Endothelial cell of umbilical vein (primary cell): ENCODE measurements around the gene PLD4. TPM values are rescaled to one million over a fixed set of nuclear protein-coding genes. Genes with fewer than 3 reads are reported as not detected.

Source experiments
- BruUV-seq: library from RNA; stranded (reverse); fragments of 400-500 nt; replicated peaks from 2 replicates; lab custom pipeline; 2021; lab: Mats Ljungman, UMichigan
- CTCF ChIA-PET: fragments of 300-600, 350-600 bp; sonication (Branson Sonifier 250); formaldehyde crosslinking; loops from one replicate; lab custom pipeline; 2021; ENCODE audit warnings: antibody characterized with exemption, inconsistent platforms; lab: Charles Lee
- POLR2A ChIA-PET: fragments of 300-600, 350-600 bp; sonication (Branson Sonifier 250); formaldehyde crosslinking; loops from one replicate; lab custom pipeline; 2021; ENCODE audit warnings: antibody characterized with exemption, inconsistent platforms; lab: Charles Lee
- DNase-seq: peaks from one replicate; pipeline ENCODE4 v3.0.0-alpha.2; 2011; ENCODE audit warnings: low read depth, low spot score
- FAIRE-seq: peaks from 2 replicates; lab custom pipeline; 2011; peaks lifted over from hg19 to GRCh38; lab: Jason Lieb, UNC
- H2AFZ ChIP-seq: 2 replicates; pipeline ENCODE4 v1.6.0; 2012; ENCODE audit warnings: low read depth, low read length, control low read depth, inconsistent platforms
- H3K27ac ChIP-seq: 2 replicates; pipeline ENCODE4 v1.5.1; 2011; ENCODE audit warnings: low read depth, mild to moderate bottlenecking, control low read depth, low read length, moderate library complexity; ENCODE audit not compliant: insufficient read depth
- H3K27me3 ChIP-seq, 2 experiments: 2 replicates each; pipeline versions ENCODE4 v1.6.0 to v1.6.1; 2011; ENCODE audit warnings: low read length in 2 of 2, mixed read lengths in 1 of 2; ENCODE audit not compliant: control insufficient read depth in 2 of 2, insufficient read depth in 2 of 2
- H3K36me3 ChIP-seq, 2 experiments: 2 replicates in 1 of 2; 3 replicates in 1 of 2; pipeline ENCODE4 v1.5.1; 2011; ENCODE audit warnings: low read length in 2 of 2, mild to moderate bottlenecking in 1 of 2, moderate library complexity in 1 of 2; ENCODE audit not compliant: control insufficient read depth in 2 of 2, insufficient read depth in 2 of 2; ENCODE audit errors: extremely low read depth in 1 of 2
- H3K4me1 ChIP-seq: 3 replicates; pipeline ENCODE4 v1.5.1; 2011; ENCODE audit warnings: mild to moderate bottlenecking, low read length; ENCODE audit not compliant: control insufficient read depth, insufficient read depth; ENCODE audit errors: extremely low read depth
- H3K4me2 ChIP-seq: 2 replicates; pipeline ENCODE4 v1.6.1; 2011; ENCODE audit warnings: low read length, control low read depth, mixed read lengths; ENCODE audit not compliant: insufficient read depth
- H3K4me3 ChIP-seq, 3 experiments: fragments of 200-600 bp in 1 of 3; sonication (generic), shearing (Covaris generic) in 1 of 3; replicated peaks in 1 of 3; 2 replicates each; pipeline ENCODE4 v1.5.1; 2011 to 2016; ENCODE audit warnings: control low read depth in 3 of 3, low read length in 3 of 3, mild to moderate bottlenecking in 2 of 3, inconsistent platforms in 1 of 3, low read depth in 1 of 3, moderate library complexity in 1 of 3; ENCODE audit not compliant: insufficient read depth in 1 of 3
- H3K79me2 ChIP-seq: 2 replicates; pipeline ENCODE4 v1.6.0; 2012; ENCODE audit warnings: low read length, inconsistent platforms; ENCODE audit not compliant: control insufficient read depth, insufficient read depth
- H3K9ac ChIP-seq: replicated peaks from 2 replicates; pipeline ENCODE3; 2011; ENCODE audit warnings: low read length, control low read depth; ENCODE audit not compliant: insufficient read depth; ENCODE audit errors: extremely low read depth
- H3K9me1 ChIP-seq: replicated peaks from 3 replicates; pipeline ENCODE4 v1.6.0; 2011; ENCODE audit warnings: mild to moderate bottlenecking, low read length; ENCODE audit not compliant: control insufficient read depth, insufficient read depth; ENCODE audit errors: extremely low read depth
- H3K9me3 ChIP-seq: replicated peaks from 2 replicates; pipeline ENCODE4 v1.5.1; 2012; ENCODE audit warnings: low read length, inconsistent platforms; ENCODE audit not compliant: control insufficient read depth, insufficient read depth
- H4K20me1 ChIP-seq: replicated peaks from 2 replicates; pipeline ENCODE3; 2011; ENCODE audit warnings: mild to moderate bottlenecking, low read length; ENCODE audit not compliant: control insufficient read depth, insufficient read depth; ENCODE audit errors: extremely low read depth
- EZH2 ChIP-seq: IDR thresholded peaks from 2 replicates; pipeline ENCODE4 v1.6.1; 2012; ENCODE audit warnings: borderline replicate concordance, low read depth, mild to moderate bottlenecking, moderate library complexity, low read length, inconsistent platforms; ENCODE audit not compliant: severe bottlenecking
- FOS ChIP-seq: IDR thresholded peaks from 2 replicates; pipeline ENCODE4 v1.6.1; 2011; ENCODE audit warnings: mild to moderate bottlenecking, low read length, moderate library complexity, borderline replicate concordance; ENCODE audit not compliant: insufficient read depth
- GATA2 ChIP-seq: IDR thresholded peaks from 2 replicates; pipeline ENCODE4 v1.7.0; 2011; ENCODE audit warnings: low read depth, mild to moderate bottlenecking, moderate library complexity, mixed read lengths, low read length; ENCODE audit not compliant: insufficient read length, insufficient read depth
- JUN ChIP-seq: IDR thresholded peaks from 2 replicates; pipeline ENCODE4 v1.6.1; 2011; ENCODE audit warnings: borderline replicate concordance, low read depth; ENCODE audit not compliant: insufficient read length, insufficient read depth
- MAX ChIP-seq: IDR thresholded peaks from 2 replicates; pipeline ENCODE4 v1.6.1; 2011; ENCODE audit not compliant: insufficient read depth, insufficient read length
- MYC ChIP-seq: IDR thresholded peaks from one replicate; pipeline ENCODE4 v1.6.1; 2011; ENCODE audit warnings: mild to moderate bottlenecking, low read depth, low read length
- POLR2A ChIP-seq: IDR thresholded peaks from 2 replicates; pipeline ENCODE4 v1.6.1; 2012; ENCODE audit warnings: low read depth, mild to moderate bottlenecking, control low read depth, low read length
- POLR2AphosphoS5 ChIP-seq: IDR thresholded peaks from 2 replicates; pipeline ENCODE4 v1.6.1; 2012; ENCODE audit warnings: low read depth, mild to moderate bottlenecking, control low read depth, low read length, moderate library complexity; ENCODE audit not compliant: insufficient read depth
- dilution Hi-C: fragments of 300-500 bp; cut with MboI; formaldehyde crosslinking; loops from one replicate; pipeline ENCODE4 v1.15.0; 2019; ENCODE audit warnings: low sequenced_read_pairs; ENCODE audit not compliant: extremely low pct_ligation_motif_present
- intact Hi-C: fragments of 100-400 bp; cut with micrococcal nuclease; formaldehyde crosslinking; loops from one replicate; pipeline ENCODE4 v1.10.0; 2022
- polyA plus RNA-seq, 4 experiments: library from polyadenylated mRNA; depleted of rRNA in 3 of 4; stranded (reverse) in 3 of 4; unstranded in 1 of 4; fragments of >200 nt; gene quantifications; 2 replicates each; pipeline versions ENCODE4 v1.2.1 to v1.2.3, GENCODE V29; 2011 to 2012; ENCODE audit warnings: missing spikeins in 1 of 4
- total RNA-seq: library from RNA; stranded (reverse); gene quantifications from 2 replicates; pipeline ENCODE4 v1.2.3, GENCODE V29; 2021
- TF ChIP-seq, protein P1 (sequence below), 2 donors: IDR thresholded peaks; 1 replicate in 1 of 2; 2 replicates in 1 of 2; pipeline ENCODE4 v1.5.1; 2011; ENCODE audit warnings: low read length in 2 of 2, mild to moderate bottlenecking in 2 of 2, moderate library complexity in 2 of 2, control low read depth in 1 of 2, inconsistent platforms in 1 of 2, low read depth in 1 of 2; ENCODE audit not compliant: insufficient read depth in 1 of 2; ENCODE audit errors: extremely low read depth in 1 of 2

The PLD4 gene
- total and polyA plus RNA-seq, 2 donors (not counting 3 experiments of a cell fraction or from before 2014, with no cell fraction given) = 0.01 to 0.11 TPM

GRCh38 chr14:104881369-104881979, 43.2 kb upstream of the PLD4 start:
- H3K27ac ChIP-seq = no peak overlapping the region
- no peak overlapping the region for H2AFZ ChIP-seq
- no peak overlapping the region for H3K9ac ChIP-seq
- no peak for DNase-seq
- peaks cover 0 to 32% of the 10 kb centered on the region in 2 experiments for H3K36me3 ChIP-seq
- H4K20me1 ChIP-seq = no peaks in the 10 kb centered on the region
- CTCF ChIA-PET = no interaction called here
- no peak overlapping the region for H3K4me2 ChIP-seq
- no peak for FAIRE-seq
- no peaks in the 10 kb centered on the region for H3K4me1 ChIP-seq
- POLR2A ChIA-PET = no interaction called here
- intact Hi-C loops (no loop called here), dilution Hi-C loops (no loop called here)
- no peaks in the 10 kb centered on the region for H3K79me2 ChIP-seq
- H3K4me3 ChIP-seq = no peak overlapping the region
- TF ChIP-seq MYC (no peak), GATA2 (no peak)
- TF ChIP-seq, protein P1, sequence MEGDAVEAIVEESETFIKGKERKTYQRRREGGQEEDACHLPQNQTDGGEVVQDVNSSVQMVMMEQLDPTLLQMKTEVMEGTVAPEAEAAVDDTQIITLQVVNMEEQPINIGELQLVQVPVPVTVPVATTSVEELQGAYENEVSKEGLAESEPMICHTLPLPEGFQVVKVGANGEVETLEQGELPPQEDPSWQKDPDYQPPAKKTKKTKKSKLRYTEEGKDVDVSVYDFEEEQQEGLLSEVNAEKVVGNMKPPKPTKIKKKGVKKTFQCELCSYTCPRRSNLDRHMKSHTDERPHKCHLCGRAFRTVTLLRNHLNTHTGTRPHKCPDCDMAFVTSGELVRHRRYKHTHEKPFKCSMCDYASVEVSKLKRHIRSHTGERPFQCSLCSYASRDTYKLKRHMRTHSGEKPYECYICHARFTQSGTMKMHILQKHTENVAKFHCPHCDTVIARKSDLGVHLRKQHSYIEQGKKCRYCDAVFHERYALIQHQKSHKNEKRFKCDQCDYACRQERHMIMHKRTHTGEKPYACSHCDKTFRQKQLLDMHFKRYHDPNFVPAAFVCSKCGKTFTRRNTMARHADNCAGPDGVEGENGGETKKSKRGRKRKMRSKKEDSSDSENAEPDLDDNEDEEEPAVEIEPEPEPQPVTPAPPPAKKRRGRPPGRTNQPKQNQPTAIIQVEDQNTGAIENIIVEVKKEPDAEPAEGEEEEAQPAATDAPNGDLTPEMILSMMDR (IDR thresholded peaks at IDR 0.05; ENCODE audit: extremely low read depth in 1 of 2, insufficient read depth in 1 of 2, low read depth in 1 of 2, low read length in 2 of 2) = no peak
- no peaks in the 10 kb centered on the region for H3K27me3 ChIP-seq
- BruUV-seq = no TSS peak
- no peaks in the 10 kb centered on the region for H3K9me1 ChIP-seq
- H3K9me3 ChIP-seq = no peaks in the 10 kb centered on the region

DNA sequence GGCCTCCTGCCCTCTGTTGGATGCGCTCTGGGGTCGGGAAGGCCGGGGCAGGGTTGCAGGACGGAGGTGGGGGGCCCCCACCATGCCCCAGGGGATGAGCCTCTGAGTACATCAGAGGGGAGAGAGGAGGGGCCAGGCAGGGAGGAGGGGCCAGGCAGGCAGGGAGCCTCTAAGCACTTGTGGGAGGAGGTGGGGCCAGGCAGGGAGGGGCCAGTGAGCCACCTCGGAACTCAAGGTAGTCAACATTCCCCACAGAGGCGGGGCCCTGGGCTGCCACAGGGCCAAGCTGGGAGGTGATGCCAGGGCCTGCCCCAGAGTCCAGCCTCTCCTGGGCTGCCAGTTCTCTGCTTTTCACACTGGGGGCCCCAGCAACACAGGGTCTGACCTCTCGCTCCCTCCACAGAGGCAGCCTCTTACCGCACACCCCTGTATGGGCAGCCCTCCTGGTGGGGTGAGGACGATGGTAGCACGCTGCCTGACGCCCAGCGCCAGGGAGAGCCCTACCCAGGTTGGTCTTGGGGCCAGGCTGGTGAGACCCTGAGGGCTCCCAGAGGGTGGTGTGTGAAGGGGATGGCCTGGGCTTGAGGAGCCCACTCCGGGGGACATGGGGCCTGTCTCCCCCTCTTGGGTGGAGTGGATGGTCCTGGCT, 42.2 kb upstream of the PLD4 start:
- H3K4me1 ChIP-seq = no peaks in the 10 kb centered on the region
- no peaks in the 10 kb centered on the region for H3K27me3 ChIP-seq
- H3K9me3 ChIP-seq = no peaks in the 10 kb centered on the region
- no peak overlapping the region for H3K27ac ChIP-seq
- no TSS peak for BruUV-seq
- intact Hi-C loops = no loop called here
- H2AFZ ChIP-seq = no peak overlapping the region
- TF ChIP-seq MYC (no peak), POLR2AphosphoS5 (no peak), JUN (no peak), GATA2 (no peak), EZH2 (no peak), FOS (no peak), MAX (no peak), POLR2A (no peak)
- TF ChIP-seq, protein P1 (IDR thresholded peaks at IDR 0.05; ENCODE audit: extremely low read depth in 1 of 2, insufficient read depth in 1 of 2, low read depth in 1 of 2, low read length in 2 of 2) = no peak
- no peak overlapping the region for H3K4me2 ChIP-seq
- H4K20me1 ChIP-seq = no peaks in the 10 kb centered on the region
- H3K79me2 ChIP-seq = no peaks in the 10 kb centered on the region
- no peak overlapping the region for H3K9ac ChIP-seq
- DNase-seq (no peak), FAIRE-seq (no peak)
- CTCF ChIA-PET = no interaction called here
- dilution Hi-C loops = no loop called here
- peaks cover 3 to 32% of the 10 kb centered on the region in 2 experiments for H3K36me3 ChIP-seq
- H3K4me3 ChIP-seq = no peak overlapping the region
- POLR2A ChIA-PET = no interaction called here
- no peaks in the 10 kb centered on the region for H3K9me1 ChIP-seq
